ENCODE data around the gene VSX1.

DNA sequence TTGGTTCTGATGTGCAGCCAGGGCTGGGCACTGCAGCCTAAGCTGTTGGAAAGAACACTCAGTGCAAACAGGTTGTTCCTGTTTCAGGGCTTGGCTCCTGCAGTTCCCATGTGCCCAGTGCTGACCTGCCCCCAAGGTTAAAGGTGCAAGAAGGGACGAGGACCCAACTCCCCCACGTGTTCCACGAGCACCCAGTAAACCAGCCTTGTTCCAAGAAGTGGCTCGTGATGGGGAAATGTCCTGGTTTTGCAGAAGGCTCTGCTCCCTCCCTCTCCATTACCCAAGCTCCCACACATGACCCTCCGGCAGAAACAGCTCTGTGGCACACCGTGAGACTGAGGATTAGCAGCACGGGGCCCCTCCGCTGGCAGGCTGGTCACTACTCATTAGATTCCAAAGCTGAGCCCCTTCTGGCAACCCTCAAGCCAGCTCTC is 33.4 kb downstream of the VSX1 start:
- TF ChIP-seq POLR2A (IDR thresholded peaks at IDR 0.05) (no peak), POLR2AphosphoS5 (IDR thresholded peaks at IDR 0.05) (peak; percentile 54), EP300 (IDR thresholded peaks at IDR 0.05) (no peak)
- TF ChIP-seq, protein P1, sequence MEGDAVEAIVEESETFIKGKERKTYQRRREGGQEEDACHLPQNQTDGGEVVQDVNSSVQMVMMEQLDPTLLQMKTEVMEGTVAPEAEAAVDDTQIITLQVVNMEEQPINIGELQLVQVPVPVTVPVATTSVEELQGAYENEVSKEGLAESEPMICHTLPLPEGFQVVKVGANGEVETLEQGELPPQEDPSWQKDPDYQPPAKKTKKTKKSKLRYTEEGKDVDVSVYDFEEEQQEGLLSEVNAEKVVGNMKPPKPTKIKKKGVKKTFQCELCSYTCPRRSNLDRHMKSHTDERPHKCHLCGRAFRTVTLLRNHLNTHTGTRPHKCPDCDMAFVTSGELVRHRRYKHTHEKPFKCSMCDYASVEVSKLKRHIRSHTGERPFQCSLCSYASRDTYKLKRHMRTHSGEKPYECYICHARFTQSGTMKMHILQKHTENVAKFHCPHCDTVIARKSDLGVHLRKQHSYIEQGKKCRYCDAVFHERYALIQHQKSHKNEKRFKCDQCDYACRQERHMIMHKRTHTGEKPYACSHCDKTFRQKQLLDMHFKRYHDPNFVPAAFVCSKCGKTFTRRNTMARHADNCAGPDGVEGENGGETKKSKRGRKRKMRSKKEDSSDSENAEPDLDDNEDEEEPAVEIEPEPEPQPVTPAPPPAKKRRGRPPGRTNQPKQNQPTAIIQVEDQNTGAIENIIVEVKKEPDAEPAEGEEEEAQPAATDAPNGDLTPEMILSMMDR (IDR thresholded peaks at IDR 0.05) = no peak

Data from gastroesophageal sphincter (tissue), 3 donors.